Ectodermal cell (in vitro differentiated cells): ENCODE measurements around the gene SLC8A1.

ENCODE experiments used
- H3K27ac ChIP-seq: 2 replicates; pipeline ENCODE4 v1.7.0; 2013; ENCODE audit warnings: mild to moderate bottlenecking, low read depth, low read length; ENCODE audit not compliant: insufficient read depth, poor library complexity, severe bottlenecking
- H3K27me3 ChIP-seq: 2 replicates; pipeline ENCODE4 v1.7.0; 2013; ENCODE audit warnings: mild to moderate bottlenecking, low read length; ENCODE audit not compliant: insufficient read depth, control insufficient read depth, poor library complexity, severe bottlenecking
- H3K36me3 ChIP-seq: one replicate; pipeline ENCODE4 v1.7.0; 2013; ENCODE audit warnings: low read length; ENCODE audit not compliant: control insufficient read depth, insufficient read depth
- H3K4me1 ChIP-seq: one replicate; pipeline ENCODE4 v1.7.0; 2013; ENCODE audit warnings: low read length; ENCODE audit not compliant: control insufficient read depth, insufficient read depth
- H3K4me3 ChIP-seq: 2 replicates; pipeline ENCODE4 v1.7.0; 2013; ENCODE audit warnings: low read depth, low read length, control low read depth; ENCODE audit not compliant: insufficient read depth
- H3K9me3 ChIP-seq: 2 replicates; pipeline ENCODE4 v1.7.0; 2013; ENCODE audit warnings: mild to moderate bottlenecking, low read length, moderate library complexity; ENCODE audit not compliant: control insufficient read depth
- WGBS, 2 experiments: methylation state at CpG; one replicate each; pipeline ENCODE4 v1.1.7; 2013; ENCODE audit warnings: missing lambda C conversion rate in 2 of 2; 5-methylcytosine and 5-hydroxymethylcytosine counted together

The SLC8A1 gene

DNA sequence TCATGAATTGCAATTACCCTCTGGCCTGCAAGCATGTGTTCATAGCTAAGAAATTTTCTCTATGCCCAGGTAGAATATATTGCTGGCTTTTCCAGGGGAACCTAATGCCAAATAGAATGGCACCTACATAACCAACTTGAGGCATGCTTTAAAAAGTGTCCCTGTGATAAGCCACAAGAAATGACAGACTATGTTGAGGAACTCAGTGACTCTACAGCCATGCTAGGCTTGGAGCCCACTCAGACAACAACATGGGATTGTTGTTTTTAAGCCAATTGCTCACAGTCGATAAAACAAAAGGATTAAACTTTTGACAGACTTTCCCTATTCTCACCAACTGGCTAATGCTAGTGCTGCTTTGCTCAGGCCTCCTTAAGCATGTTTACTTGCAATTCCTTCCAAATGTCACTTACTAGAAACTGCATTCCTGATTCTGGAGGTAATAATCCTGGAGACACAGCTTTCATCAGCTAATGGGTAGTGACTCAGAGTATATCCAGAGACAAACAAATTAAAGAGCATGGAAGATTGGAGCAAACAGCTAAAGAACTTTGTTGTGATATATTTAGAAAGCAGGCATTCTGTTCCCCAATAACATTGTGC, 249.0 kb downstream of the SLC8A1 start:
- H3K9me3 ChIP-seq = no peaks in the 10 kb centered on the region
- no peaks in the 10 kb centered on the region for H3K27me3 ChIP-seq
- H3K36me3 ChIP-seq = no peaks in the 10 kb centered on the region
- WGBS, 2 experiments = 74 to 89% methylated on average over 1 of the region's 1 CpG
- H3K4me1 ChIP-seq = no peaks in the 10 kb centered on the region
- H3K27ac ChIP-seq = no peak overlapping the region
- no peak overlapping the region for H3K4me3 ChIP-seq

DNA sequence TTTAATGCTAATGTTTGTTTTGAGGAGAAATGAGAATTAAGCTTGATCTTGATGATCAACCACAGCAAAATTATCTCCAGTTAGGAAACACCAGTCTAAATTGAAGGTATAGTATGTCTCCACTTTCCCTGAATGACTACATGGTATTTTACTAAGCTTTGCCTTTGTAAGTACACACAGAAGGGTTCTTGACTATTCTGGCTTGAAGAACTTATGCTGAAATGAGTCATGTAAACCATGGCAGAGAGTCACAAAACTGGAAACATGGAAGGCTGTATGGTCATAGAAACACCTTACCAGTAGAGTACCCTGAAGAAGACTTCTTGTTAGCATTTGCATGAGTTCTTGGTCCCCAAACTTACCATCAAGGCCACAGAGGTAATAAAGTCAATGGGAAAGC, 250.5 kb downstream of the SLC8A1 start:
- H3K4me3 ChIP-seq = no peak overlapping the region
- H3K36me3 ChIP-seq = no peaks in the 10 kb centered on the region

DNA sequence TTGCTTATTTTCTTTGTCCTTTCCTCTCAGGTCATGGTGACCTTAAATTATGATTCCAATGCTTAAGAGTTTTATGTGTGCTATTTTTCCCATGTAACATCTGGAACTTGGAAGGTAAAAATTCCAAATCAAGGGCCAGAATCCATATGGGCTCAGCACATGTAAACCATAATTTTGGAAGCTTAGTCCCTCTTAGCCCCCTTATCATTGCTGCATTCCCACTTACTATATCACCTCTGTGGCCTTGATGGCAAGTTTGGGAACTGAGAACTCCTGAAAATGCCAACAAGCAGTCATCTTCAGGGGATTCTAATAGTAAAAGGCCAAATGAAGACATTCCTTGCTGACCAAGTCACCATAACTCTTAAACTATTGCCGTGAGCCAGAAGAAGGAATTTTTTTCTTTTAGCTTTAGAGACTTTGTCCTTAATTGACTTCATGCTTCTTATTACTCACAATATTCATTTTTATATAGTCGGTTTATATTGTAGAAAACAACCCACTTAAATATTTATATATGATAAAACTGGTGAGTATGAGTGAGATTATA, 251.4 kb downstream of the SLC8A1 start:
- Histone ChIP-seq H3K27ac (no peak overlapping the region), H3K4me1 (no peaks in the 10 kb centered on the region), H3K36me3 (no peaks in the 10 kb centered on the region), H3K4me3 (no peak overlapping the region), H3K27me3 (no peaks in the 10 kb centered on the region), H3K9me3 (no peaks in the 10 kb centered on the region)
- whole genome bisulfite sequencing, 2 experiments = 100% methylated on average over 1 of the region's 2 CpGs

More for the DNA sequence above, 250.5 kb downstream of the SLC8A1 start:
- Histone ChIP-seq H3K9me3 (no peaks in the 10 kb centered on the region), H3K27ac (no peak overlapping the region), H3K4me1 (no peaks in the 10 kb centered on the region), H3K27me3 (no peaks in the 10 kb centered on the region)

DNA sequence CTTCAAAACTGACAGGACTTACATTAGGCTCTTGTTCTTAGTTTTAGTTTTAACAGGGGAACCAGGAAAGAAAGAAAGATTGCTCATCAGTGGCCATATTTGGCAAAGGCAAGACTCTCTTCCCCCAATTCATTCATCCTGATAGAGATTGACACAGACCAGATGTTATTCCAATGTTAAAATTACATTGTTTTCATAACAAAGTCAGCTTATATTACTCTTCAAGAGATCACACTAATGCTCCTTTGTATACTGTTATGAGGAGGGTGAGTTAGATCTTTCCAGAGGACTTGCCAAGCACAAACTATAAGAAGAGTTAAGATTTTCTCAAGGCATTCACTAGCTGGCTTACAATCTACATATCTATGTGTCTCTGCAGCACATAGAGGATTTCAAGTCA, 252.1 kb downstream of the SLC8A1 start:
- H3K9me3 ChIP-seq = no peaks in the 10 kb centered on the region
- no peaks in the 10 kb centered on the region for H3K4me1 ChIP-seq
- H3K27ac ChIP-seq = no peak overlapping the region
- no peaks in the 10 kb centered on the region for H3K27me3 ChIP-seq
- H3K4me3 ChIP-seq = no peak overlapping the region
- no peaks in the 10 kb centered on the region for H3K36me3 ChIP-seq

DNA sequence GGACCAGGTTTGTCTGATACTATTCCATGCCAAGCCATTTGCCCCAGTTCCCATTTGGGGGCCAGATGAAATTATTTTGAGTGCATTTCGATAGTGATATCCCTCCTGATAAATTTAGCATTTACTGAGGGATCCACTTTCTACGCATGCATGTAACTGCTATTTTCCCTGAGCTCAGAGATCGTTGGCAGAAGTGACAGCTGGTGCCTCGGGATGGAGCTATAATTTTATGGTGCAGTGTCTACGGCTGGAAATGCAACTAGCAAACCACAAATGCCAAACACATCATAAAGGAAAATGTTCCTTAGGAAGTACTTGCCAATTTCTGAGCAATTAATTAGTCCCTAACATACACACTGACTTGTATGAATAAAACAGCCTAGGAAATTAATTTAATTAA, 254.8 kb downstream of the SLC8A1 start:
- WGBS, 2 experiments = 81 to 86% methylated on average over 4 to 5 of the region's 5 CpGs
- H3K36me3 ChIP-seq = no peaks in the 10 kb centered on the region
- no peak overlapping the region for H3K4me3 ChIP-seq
- no peaks in the 10 kb centered on the region for H3K27me3 ChIP-seq
- no peaks in the 10 kb centered on the region for H3K9me3 ChIP-seq
- no peak overlapping the region for H3K27ac ChIP-seq
- no peaks in the 10 kb centered on the region for H3K4me1 ChIP-seq

DNA sequence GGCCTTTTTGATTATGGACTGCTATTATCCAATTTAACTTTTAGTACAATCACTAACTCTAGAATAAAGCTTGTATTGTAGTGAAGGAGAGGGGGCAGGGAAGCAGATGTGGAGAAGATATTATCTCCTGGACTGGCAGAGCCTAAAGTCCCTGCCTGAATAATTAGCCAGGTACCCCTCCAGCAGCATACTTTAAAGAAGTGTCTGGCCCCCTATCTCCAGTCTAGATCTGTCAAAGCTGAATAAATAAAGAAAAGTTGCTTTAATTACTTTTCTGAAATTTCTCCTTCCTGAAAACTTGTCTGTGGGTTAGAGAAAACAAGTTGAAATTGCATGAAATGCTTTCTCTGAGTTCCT, 258.2 kb downstream of the SLC8A1 start:
- H3K36me3 ChIP-seq = no peaks in the 10 kb centered on the region
- no peaks in the 10 kb centered on the region for H3K27me3 ChIP-seq
- no peak overlapping the region for H3K4me3 ChIP-seq
- H3K4me1 ChIP-seq = no peaks in the 10 kb centered on the region
- no peaks in the 10 kb centered on the region for H3K9me3 ChIP-seq
- H3K27ac ChIP-seq = no peak overlapping the region

DNA sequence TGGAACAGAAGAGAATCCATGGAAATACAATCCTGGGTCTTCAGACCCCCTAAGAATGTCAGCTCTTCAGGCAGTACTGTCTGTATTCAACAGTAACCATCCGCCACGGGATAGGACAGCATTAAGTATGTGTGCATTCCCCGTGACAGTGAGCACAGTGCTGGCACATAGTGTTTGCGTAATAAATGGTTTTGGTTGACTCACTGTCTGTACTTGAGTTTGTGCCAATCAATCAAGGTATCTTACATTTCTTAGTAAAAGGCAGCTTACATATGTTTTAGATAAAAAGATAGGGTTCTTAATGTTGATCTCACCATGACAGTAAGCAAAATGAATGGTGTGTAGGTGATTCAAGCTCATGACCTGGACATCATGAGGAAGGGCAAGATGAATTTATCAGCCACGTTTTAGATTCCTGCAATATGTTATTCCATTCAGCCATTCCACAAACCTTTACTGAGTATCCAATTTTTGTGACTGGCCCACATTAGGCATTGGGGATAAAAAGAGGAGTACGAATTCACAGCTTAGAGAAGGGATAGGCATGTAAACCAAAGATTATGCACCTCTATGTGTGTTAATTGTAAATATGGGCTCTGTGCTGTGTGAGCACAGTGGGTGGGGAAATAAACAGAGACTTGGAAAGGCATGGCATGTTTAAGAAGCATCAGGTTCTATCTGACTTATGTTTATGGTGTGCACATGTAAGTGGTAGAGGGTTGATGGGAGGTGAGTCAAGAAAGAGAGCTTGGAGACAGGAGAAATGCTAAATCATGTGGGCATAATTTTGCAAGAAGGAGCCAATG, 258.8 kb downstream of the SLC8A1 start:
- no peaks in the 10 kb centered on the region for H3K9me3 ChIP-seq
- WGBS, 2 experiments = 85 to 89% methylated on average over 6 of the region's 6 CpGs
- H3K4me1 ChIP-seq = no peaks in the 10 kb centered on the region
- no peaks in the 10 kb centered on the region for H3K27me3 ChIP-seq
- H3K36me3 ChIP-seq = no peaks in the 10 kb centered on the region
- no peak overlapping the region for H3K4me3 ChIP-seq
- H3K27ac ChIP-seq = no peak overlapping the region

DNA sequence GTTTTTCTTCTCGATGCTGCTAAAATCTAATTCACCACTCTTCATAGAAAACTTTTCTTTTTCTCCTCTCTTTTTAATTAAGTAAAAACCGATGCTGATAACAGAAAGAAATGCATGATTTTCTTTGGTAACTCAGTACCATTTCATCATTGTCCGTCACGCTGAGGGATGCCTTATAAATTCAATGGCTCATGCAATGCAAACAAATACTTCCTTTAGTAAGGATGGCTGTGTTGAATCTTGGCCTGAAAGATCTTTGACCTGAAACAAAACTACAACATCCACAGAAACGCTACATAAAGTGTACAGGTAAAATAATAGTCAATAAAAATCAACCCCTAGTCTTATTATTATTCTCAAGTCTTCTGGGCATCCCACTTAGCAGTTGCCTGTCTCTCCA, 261.4 kb downstream of the SLC8A1 start:
- Histone ChIP-seq H3K36me3 (no peaks in the 10 kb centered on the region), H3K27me3 (no peaks in the 10 kb centered on the region), H3K27ac (no peak overlapping the region), H3K9me3 (no peaks in the 10 kb centered on the region), H3K4me1 (peaks cover 7% of the 10 kb centered on the region), H3K4me3 (no peak overlapping the region)
- 93 to 99% methylated on average over 5 of the region's 5 CpGs for WGBS, 2 experiments

DNA sequence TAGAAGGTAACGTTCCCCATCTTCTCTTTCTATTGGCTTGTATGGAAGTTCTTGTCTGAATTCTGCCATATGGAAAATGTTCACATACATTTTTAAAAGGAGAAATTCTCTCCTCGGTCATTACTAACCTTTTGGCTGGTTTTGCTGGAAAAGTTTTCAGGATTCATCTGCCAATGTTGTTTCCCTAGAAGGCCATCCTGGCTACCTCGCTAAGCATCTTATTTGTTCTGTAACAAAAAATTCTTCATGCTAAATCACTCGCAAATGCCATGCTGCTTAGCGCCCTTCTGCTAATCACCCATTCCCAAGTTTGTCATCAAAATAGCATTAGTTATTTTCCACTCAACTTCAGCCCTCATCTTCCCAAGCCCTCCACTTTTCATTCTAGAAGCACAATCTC, 262.0 kb downstream of the SLC8A1 start:
- Histone ChIP-seq H3K4me3 (no peak overlapping the region), H3K4me1 (peaks cover 7% of the 10 kb centered on the region), H3K36me3 (no peaks in the 10 kb centered on the region), H3K27ac (no peak overlapping the region), H3K27me3 (no peaks in the 10 kb centered on the region), H3K9me3 (no peaks in the 10 kb centered on the region)
- WGBS, 2 experiments = 92 to 99% methylated on average over 4 to 5 of the region's 5 CpGs

DNA sequence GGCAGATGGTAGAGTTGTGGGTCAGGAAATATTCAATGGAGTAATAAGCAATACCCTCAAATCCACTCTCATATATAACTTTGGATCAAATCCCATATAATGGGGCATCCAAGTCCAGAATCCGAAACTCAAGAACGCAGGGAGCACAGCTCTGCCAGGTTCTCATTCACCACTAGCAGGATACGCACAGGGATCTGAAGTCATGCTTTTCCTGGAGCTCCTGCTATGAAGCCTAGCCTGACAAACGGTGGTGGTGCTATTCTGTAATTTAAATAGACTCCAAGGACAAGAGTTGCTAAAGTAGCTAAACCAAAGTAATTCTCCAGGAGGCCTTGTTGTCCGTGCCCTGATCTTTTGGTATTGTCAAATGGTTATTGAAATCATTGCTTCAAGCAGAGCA, 264.8 kb downstream of the SLC8A1 start:
- no peak overlapping the region for H3K27ac ChIP-seq
- 60 to 62% methylated on average over 5 of the region's 5 CpGs for WGBS, 2 experiments
- no peak overlapping the region for H3K4me3 ChIP-seq
- H3K9me3 ChIP-seq = no peaks in the 10 kb centered on the region
- H3K27me3 ChIP-seq = no peaks in the 10 kb centered on the region
- peaks cover 7% of the 10 kb centered on the region for H3K4me1 ChIP-seq
- no peaks in the 10 kb centered on the region for H3K36me3 ChIP-seq
